Stimulated activated CD4-positive, alpha-beta T cell treated with anti-CD3 and anti-CD28 coated beads, TNF-alpha, amount 100 ng/mL, for 1 hour (primary cell): ENCODE results near the gene DEFB125.
"Not testable (repeated sequence)": the region's sequence is repeated elsewhere in the genome, so short reads cannot be mapped to it uniquely, and the experiment has no call there.

ENCODE experiments used
- DNase-seq, 3 donors: peaks; one replicate each; pipeline ENCODE4 v3.0.0-alpha.2; 2020; ENCODE audit warnings: low read depth in 3 of 3, low spot score in 1 of 3

Gene DEFB125, protein sequence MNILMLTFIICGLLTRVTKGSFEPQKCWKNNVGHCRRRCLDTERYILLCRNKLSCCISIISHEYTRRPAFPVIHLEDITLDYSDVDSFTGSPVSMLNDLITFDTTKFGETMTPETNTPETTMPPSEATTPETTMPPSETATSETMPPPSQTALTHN

DNA sequence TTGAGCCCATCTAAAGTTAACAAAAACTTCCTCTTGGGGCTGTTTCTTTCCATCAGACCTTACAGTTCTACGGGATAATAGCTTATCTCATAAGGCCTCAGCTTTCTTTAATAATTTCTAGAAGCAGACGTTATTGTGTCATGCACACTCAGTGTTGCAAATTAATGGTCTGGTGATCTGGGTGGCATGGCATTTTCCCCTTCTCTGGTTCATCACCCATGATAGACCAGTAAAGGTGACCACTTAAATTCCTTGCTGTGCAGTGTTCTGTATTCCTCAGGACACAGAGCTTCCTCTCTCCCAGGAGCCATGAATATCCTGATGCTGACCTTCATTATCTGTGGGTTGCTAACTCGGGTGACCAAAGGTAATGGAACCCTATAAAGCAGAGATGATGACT lies at the start of gene DEFB125:
Gene DEFB125 (plus strand): TSS at position 272 of the 400 bp plus-strand sequence. CDS start 38 bp downstream, at position 310.
- no peak for DNase-seq

DNA sequence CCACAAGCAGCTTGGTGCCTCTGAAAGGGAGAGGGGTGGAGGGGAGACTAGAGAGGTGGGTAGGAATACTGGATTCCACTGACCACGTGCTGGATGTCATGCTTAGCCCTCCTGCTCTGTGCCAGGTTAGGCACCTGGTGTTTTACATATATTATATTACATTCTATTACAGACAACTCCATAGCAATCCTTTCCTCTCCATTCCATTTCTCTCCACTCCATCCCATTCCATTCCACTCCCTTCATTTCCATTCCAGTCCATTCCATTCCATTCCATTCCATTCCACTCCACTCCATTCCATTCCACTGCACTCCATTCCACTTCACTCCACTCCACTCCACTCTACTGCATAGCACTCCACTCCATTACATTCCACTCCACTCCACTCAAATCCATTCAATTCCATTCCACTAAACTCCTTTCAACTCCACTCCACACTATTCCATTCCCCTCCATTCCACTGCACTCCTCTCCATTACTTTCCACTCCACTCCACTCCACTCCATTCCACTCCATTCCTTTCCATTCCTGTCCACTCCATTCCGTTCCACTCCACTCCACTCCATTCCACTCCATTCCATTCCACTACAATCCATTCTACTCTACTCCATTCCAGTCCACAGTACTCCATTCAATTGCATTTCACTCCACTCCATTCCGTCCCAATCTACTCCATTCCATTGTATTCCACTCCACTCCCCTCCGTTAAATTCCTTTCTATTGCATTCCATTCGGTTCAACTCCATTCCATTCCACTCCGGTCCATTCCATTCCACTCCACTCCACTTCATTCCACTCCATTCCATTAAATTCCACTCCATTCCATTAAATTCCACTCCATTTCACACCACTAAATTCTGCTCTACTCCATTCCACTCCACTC lies 27.2 kb upstream of the DEFB125 start:
- no peak for DNase-seq

DNA sequence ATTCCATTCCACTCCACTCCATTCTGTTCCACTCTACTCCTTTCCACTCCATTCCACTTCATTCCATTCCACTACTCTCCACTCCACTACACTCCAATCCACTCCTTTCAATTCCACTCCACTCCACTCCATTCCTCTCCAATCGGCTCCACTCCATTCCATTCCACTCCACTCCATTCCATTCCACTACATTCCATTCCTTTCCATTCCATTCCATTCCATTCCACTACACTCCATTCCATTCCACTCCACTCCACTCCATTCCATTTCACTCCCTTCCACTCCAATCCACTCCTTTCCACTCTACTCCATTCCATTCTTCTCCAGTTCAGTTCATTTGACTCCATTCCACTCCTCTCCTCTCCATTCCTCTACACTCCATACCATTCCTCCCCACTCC lies 26.2 kb upstream of the DEFB125 start:
- no peak for DNase-seq

DNA sequence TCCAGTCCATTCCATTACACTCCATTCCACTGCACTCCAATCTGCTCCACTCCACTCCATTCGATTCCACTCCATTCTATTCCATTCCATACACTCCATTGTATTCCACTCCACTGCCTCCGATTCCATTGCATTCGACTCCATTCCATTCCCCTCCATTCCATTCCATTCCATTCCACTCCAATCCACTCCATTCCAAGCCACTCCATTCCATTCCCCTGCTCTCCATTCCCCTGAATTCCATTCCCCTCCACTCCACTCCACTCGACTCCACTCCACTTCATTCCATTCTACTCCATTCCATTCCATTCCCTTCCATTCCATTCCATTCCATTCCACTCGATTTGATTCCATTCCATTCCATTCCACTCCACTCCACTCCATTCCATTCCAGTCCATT lies 25.7 kb upstream of the DEFB125 start:
- DNase-seq = no peak

DNA sequence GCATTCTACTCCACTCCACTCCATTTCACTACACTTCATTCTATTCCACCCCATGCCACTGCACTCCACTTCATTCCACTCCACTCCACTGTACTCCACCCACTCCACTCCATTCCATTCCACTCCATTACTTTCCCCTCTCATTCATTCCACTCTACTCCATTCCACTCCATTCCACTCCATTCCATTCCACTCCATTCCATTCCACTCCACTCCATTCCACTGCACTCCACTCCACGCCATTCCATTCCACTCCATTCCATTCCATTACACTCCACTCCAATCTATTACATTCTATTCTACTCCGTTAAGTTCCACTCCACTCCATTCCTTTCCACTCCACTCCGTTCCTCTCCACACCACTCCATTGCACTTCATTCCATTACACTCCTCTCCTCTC lies 25.0 kb upstream of the DEFB125 start:
- no peak for DNase-seq

DNA sequence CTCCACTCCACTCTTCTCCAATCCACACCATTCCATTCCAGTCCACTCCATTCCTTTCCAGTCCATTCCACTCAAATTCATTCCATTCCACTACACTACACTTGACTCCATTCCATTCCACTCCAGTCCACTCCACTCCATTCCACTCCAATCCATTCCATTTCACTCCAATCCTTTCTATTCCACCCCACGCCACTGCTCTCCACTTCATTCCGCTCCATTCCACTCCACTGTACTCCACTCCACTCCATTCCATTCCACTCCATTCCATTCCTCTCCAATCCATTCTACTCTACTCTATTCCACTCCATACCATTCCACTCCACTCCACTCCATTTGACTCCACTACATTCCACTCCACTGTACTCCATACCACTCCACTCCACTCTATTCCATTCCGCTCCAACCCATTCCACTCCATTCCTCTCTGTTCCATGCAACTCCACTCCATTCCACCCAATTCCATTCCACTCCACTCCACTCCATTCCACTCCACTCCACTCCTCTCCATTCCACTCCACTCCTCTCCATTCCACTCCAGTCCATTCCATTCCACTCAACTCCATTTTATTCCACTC lies 23.4 kb upstream of the DEFB125 start:
- DNase-seq = no peak

DNA sequence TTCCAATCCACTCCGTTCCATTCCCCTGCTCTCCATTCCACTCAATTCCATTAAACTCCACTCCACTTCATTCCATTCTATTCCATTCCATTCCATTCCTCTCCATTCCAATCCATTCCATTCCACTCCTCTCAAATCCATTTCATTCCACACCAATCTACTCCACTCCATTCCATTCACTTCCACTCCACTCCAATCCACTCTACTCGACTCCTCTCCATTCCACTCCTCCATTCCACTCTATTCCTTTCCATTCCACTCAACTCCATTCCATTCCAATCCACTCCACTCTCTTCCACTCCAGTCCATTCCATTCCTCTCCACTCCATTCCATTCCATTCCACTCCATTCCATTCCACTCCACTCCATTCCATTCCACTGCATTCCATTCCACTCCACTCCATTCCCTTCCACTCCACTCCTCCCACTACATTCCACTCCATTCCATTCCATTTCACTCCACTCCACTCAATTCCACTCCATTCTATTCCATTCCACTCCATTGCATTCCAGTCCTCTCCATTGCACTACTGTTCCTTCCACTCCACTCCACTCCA lies 22.6 kb upstream of the DEFB125 start:
- no peak for DNase-seq

DNA sequence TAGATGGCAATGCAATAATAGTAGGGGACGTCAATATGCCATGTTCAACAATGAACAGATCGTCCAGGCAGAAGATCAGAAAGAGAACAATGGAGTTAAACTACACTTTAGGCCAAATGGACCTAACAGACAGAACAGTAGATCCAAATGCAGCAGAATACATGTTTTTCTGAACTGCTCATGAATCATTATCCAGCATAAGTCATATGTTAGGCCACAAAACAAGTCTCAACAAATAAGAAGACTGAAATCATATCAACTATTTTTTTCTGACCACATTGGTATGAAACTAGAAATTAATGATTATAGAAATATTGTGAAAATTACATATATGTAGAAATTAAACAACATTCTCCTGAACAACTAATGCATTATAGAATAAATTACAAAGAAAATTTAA lies 10.2 kb upstream of the DEFB125 start:
- no peak for DNase-seq

DNA sequence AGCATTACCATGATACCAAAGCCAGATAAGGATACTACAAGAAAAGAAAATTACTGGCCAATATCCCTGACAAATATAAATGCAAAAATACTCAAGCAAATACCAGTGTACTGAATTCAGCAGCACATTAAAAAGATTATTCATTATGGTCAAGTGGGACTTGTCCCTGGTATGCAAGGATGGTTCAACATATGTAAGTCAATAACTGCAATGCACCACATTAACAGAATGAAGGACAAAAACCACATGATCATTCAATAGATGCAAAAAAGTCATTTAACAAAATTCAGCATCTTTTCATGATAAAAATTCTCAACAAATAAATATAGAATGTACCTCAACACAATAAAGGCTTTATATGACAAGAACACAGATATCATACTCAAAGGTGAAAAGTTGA lies 9.1 kb upstream of the DEFB125 start:
- DNase-seq = no peak

DNA sequence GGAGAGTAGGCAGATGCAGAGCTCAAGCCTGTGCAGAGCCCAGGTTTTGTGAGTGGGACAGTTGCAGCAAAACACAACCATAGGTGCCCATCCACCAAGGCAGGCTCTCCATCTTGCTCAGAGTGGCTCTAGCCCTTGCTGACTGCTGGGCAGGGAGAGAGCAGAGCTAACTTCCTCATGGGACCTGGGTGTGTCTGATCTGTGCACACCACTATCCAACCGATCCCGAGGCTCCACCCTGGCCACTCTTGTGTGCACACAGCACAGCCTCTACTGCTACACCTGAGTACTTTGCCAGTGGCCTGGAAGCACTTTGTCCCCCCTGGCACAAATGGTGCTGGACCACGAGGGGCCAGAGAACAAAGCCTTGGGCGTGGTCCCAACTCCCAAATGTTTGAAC lies 7.9 kb upstream of the DEFB125 start:
- no peak for DNase-seq

DNA sequence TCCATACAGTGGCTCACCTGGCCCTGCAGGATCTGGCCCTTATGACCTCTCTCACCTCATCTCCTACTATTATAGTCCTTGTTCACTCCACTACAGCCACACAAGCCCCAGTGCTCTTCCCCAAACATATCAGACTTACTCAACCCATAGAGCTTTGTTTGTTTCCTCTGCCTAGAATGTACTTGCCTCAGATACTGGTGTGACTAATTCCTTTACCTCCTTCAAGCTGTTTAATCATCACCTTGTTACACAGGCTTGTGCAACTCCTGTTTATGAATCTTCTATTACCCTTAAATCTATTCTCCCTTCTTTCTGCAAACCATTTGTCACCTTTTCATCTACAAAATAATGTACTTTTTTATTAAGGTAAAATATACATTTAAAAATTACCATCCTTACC lies 3.2 kb downstream of the DEFB125 start:
- no peak for DNase-seq

DNA sequence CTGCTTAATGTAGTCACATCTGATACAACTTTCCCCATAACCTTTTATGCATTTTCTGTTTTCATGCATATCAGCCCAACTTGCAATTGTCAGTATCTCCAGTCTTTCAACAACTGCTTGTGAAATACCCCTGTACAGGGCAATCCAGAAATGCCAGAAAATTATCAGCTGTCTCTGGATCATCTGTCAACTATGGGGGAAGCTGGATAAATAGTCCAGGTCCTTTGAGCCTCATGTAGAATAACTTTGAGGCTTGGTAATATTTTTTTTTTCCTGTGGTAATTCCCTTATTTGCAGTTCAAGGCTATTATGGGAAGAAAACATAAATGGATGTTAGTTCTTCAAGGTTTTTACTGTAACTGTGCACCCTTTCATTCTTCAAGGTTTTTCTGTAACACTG lies 6.2 kb downstream of the DEFB125 start:
- DNase-seq = no peak

DNA sequence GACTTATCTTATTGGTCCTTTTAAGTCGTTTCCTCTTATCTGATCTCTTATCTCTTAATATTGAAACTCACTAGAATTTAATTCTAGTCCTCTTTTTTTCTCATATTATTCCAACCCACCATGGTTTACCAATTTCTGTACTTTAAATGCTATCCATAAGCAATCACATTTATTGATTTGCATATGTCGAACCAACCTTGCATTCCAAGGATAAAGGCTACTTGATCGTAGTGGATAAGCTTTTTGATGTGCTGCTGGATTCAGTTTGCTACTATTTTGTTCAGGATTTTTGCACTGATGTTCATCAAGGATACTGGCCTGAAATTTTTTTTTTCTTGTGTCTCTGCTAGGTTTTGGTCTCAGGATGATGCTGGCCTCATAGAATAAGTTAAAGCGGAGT lies 7.7 kb downstream of the DEFB125 start:
- no peak for DNase-seq

DNA sequence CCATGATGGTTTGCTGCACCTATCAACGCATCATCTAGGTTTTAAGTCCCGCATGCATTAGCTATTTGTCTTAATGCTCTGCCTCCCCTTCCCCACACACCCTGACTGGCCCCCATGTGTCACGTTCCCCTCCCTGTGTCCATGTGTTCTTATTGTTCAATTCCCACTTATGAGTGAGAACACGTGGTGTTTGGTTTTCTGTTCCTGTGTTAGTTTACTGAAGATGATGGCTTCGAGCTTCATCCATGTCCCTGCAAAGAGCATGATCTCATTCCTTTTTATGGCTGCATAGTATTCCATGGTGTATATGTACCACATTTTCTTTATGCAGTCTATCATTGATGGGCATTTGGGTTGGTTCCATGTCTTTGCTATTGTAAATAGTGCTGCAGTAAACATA lies 10.2 kb downstream of the DEFB125 start:
- DNase-seq = not testable (repeated sequence)

DNA sequence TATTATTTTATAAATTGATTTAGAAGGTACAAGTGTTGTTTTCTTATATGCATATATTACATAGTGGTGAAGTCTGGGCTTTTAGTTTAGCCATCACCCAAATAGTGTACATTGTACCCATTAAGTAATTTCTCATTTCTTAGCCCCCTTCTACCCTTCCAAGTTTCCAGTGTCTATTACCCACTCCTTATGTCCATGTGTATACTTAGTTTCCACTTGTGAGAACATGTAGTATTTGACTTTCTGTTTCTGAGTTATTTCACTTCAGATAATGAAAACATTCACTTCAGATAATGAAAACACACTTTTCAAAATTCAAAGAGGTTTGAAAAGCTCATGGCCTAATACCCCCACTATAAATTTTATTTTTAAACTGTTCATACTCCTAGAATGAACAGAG lies 14.5 kb downstream of the DEFB125 start:
- no peak for DNase-seq

DNA sequence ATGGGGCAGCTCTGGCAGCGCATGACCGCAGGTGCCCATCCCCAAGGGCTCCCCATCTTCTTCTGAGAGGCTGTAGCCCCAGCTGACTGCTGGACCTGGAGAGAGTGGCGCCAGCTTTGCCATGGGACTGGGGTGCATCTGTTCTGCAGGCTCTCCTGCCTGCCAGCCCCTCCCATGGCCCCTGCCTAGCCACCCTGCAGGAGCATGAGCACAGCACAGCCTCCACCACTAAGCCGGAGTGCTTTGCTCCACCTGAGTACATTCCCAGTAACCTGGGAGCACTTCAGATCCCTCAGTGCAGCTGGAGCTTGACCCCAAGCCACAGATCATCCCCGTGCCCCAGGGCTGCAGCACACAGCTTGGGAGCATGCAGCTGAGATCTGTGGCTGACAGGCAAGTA lies 16.0 kb downstream of the DEFB125 start:
- DNase-seq = no peak

DNA sequence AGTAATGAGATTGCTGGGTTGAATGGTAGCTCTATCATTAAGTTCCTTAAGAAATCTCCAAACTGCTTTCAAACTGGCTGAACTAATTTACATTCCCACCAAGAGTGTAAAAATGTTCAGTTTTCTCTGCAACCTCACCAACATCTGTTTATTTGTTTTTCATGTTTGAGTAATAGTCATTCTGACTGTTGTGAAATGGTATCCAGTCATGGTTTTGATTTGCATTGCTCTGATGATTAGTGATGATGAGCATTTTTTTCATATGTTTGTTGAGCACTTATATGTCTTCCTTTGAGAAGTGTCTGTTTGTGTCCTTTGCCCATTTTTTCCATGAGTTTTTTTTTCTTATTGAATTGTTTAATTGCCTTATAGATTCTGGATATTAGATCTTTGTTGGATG lies 24.9 kb downstream of the DEFB125 start:
- no peak for DNase-seq

DNA sequence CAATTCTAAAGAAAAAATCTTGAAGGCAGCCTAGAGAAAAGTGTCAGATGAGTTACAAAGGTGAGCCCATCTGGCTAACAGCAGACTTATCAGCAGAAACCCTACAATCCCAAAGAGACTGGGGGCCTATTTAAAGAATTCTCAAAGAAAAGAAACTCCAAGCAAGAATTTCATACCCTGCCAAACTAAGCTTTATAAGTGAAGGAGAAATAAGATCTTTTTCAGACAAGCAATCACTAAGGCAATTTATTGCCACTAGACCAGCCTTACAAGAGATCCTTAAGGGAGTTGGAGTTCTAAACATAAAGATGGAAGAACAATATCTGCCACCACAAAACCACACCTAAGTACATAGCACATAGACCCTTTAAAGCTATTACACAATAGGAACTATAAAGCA lies 30.0 kb downstream of the DEFB125 start:
- no peak for DNase-seq

DNA sequence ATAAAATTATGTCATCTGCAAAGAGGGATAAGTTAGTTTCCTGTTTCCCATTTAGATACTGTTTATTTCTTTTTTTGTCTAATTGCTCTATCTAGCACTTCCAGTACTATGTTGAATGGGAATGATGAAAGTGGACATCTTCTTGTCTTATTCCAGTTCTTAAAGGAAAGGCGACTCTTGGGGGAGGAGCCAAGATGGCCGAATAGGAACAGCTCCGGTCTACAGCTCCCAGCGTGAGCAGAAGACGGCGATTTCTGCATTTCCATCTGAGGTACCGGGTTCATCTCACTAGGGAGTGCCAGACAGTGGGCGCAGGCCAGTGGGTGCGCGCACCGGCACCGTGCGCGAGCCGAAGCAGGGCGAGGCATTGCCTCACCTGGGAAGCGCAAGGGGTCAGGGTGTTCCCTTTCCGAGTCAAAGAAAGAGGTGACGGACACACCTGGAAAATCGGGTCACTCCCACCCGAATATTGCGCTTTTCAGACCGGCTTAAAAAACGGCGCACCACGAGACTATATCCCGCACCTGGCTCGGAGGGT lies 42.4 kb downstream of the DEFB125 start:
- DNase-seq = not testable (repeated sequence)

DNA sequence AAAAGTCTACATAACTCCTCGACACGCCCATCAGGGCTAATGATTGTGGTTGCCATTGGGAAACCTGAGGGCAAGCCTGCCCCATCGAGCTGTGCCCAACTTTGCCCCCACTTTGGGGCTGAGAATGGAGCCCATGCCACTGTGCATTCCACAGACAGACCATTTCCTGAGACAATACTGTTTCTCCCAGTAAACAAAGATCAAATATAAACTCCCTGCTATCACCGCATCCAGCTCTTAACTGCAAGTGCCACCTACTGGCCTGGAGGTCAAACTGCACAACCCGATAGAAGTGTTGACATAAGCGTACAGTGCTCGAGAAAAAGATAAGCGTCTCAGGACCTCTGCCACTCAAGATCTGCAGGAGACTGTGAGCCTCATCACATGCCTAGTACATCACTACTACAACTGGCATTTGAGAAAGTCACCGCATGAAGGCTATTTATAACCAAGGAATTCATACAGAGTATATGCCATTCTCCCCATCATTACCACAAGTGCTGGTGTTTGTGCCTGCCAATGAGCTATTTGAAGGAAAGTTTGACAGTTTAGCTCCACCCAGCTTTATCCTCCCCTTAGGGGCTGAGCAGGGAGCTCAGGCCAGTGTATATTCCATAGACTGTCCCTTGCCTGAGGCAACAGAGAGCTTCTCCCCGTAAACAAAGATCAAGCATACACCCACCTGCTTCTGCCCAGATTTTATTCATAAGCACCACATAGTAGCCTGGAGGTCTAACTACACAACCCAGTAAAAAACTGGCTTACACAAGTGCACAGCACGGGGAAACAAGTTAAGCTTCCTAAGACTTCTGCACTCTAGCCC lies 50.4 kb downstream of the DEFB125 start:
- DNase-seq = no peak

DNA sequence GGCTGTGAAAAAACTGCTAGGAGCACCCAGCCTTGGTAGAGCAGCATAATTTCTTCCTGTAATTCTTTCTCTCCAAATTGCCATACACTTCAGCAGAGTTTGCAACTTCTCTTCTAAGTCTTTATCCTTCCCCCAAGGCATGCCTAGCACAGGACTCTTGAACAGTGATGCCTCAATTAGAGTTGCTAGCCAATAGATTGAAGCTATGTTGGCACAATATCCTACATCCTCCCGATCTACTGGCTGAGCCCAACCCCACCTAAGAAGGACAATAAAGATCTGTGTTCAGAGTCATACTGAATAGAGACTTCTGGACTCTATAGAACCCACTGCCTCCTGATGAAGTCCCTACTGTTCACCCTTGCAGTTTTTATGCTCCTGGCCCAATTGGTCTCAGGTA lies 54.8 kb downstream of the DEFB125 start, which contains the start of gene DEFB126:
Gene DEFB126 (plus strand): TSS at position 301 of the 400 bp plus-strand sequence. CDS start 39 bp downstream, at position 340.
- no peak for DNase-seq
